GM13977 (cell line): ENCODE results near the gene MPV17L.
"Not testable (repeated sequence)": the region's sequence is repeated elsewhere in the genome, so short reads cannot be mapped to it uniquely, and the experiment has no call there.

Experiments used
- DNase-seq: peaks from one replicate; pipeline ENCODE4 v3.0.0; 2012; ENCODE audit warnings: low spot score
- in situ Hi-C: fragments of 300-500 bp; cut with MboI; formaldehyde crosslinking; loops from one replicate; pipeline ENCODE4 v1.12.0; 2022; ENCODE audit warnings: low sequenced_read_pairs, low pct_unique_long_range_greater_than_20kb, mixed read lengths, inconsistent platforms; ENCODE audit not compliant: unreplicated experiment
- TF ChIP-seq, protein P1 (sequence below): IDR thresholded peaks from 2 replicates; pipeline ENCODE4 v1.5.1; 2012; ENCODE audit warnings: mild to moderate bottlenecking, control low read depth; ENCODE audit not compliant: insufficient read depth; ENCODE audit errors: extremely low read depth, missing control alignments

MPV17L gene

DNA sequence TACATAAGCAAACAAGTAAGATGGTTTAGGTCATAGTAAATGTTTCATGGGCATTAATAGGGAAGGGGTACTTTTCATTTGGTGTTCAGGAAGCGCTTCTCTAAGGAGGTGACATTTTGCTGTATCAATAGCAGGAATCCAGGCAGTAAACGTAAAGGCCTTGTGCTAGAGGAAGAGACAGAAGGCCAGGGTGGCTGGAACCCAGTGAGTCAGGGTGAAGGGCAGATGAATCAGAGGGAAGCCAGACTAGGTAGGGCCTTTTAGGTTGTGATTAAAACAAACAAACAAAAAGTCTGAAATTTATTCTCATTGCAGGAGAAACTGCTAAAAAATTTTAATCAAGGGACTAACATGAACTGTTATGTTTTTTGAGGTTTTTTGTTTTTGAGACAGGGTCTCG lies 45.3 kb downstream of the MPV17L start:
- in situ Hi-C loops: loop anchor here (25.0 kb wide), 1 partner anchor 271 kb away; no protein-coding TSS in a partner anchor
- DNase-seq: no peak
- TF ChIP-seq, protein P1, sequence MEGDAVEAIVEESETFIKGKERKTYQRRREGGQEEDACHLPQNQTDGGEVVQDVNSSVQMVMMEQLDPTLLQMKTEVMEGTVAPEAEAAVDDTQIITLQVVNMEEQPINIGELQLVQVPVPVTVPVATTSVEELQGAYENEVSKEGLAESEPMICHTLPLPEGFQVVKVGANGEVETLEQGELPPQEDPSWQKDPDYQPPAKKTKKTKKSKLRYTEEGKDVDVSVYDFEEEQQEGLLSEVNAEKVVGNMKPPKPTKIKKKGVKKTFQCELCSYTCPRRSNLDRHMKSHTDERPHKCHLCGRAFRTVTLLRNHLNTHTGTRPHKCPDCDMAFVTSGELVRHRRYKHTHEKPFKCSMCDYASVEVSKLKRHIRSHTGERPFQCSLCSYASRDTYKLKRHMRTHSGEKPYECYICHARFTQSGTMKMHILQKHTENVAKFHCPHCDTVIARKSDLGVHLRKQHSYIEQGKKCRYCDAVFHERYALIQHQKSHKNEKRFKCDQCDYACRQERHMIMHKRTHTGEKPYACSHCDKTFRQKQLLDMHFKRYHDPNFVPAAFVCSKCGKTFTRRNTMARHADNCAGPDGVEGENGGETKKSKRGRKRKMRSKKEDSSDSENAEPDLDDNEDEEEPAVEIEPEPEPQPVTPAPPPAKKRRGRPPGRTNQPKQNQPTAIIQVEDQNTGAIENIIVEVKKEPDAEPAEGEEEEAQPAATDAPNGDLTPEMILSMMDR: no peak

DNA sequence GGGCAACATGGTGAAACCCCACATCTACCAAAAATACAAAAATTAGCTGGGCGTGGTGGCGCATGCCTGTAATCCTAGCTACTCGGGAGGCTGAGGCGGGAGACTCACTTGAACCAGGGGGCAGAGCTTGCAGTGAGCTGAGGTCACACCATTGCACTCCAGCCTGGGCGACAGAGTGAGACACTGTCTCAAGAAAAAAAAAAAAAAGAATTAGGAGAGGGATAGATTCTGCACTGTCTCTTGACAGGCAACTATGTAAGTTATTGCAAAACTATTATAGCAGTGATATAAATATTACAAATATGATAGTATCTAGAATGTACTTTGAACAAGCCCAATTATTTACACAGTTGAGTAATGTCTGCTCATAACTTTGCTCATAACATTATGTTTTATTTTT lies 46.6 kb downstream of the MPV17L start:
- in situ Hi-C loops: loop anchor here (25.0 kb wide), 1 partner anchor 270 kb away; no protein-coding TSS in a partner anchor
- DNase-seq: not testable (repeated sequence)

DNA sequence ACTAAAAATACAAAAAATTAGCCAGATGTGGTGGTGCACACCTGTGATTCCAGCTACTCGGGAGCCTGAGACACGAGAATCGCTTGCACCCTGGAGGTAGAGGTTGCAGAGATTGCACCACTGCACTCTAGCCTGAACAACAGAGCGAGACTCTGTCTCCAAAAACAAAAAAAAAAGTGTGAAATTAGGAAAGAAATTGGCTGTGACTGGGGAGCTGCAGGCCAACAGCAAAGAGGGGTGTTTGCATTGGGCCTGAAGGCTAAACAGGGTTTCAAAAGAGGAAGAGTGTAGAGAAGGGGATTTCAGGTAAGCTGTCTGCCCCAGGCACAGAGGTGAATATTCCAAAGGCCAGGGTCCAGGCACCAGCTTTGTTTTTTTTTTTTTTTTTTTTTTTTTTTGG lies 48.2 kb downstream of the MPV17L start:
- DNase-seq: no peak
- TF ChIP-seq, protein P1: no peak
- in situ Hi-C loops: loop anchor here (25.0 kb wide), 1 partner anchor 269 kb away; no protein-coding TSS in a partner anchor

DNA sequence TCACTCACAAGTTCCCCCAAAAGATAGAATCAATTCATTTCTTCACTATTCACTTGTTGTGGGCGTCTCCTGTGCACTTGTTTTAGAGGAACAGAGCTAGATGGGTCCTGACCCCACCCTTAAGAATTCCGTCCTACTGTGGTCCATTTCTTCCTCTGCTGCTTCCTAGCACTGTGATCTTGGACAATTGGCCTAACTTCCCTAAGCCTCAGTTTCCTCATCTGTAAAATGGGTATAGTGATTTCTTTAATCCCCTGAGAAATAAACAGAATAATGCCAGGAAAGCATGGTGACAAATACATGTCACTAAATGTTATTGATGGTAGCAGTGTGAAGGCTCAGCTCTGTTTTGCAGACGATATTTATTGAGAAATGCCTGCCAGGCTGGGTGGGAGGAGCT lies 48.7 kb downstream of the MPV17L start:
- DNase-seq: no peak
- TF ChIP-seq, protein P1: no peak
- in situ Hi-C loops: loop anchor here (25.0 kb wide), 1 partner anchor 268 kb away; no protein-coding TSS in a partner anchor

DNA sequence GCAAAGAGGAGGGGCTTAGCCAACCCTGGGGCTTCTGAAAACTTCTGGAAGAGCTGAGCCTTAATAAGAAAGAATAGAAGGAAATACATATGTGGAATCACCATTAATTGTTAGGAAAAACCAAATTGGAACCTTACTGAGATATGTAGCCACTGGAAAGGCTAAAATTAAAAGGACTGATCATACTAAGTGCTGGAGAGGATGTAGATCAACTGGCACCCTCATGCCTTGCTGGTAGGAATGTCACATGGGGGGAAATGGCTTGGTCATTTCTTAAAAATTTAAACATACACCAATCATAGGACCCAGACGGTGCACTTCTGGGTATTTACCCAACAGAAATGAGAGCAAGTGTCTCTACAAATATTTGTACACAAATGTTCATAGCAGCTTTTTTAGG lies 49.9 kb downstream of the MPV17L start:
- TF ChIP-seq, protein P1: no peak
- in situ Hi-C loops: loop anchor here (25.0 kb wide), 1 partner anchor 267 kb away; no protein-coding TSS in a partner anchor
- no peak for DNase-seq

DNA sequence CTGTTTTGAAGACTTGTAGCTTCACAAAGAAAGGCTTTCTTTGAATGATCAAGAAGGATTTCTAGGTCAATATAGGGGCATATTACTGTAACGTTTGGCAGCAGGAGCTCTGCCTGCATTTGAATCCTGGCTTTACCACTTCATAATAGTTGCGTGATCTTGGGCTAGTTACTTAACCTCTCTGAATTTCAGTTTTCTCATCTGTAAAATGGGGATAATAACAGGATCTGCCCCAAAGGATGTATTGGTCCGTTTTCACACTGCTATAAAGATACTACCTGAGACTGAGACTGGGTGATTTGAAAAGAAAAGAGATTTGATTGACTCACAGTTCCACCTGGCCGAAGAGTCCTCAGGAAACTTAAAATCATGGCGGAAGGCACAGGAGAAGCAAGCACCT lies 51.3 kb downstream of the MPV17L start:
- in situ Hi-C loops: loop anchor here (25.0 kb wide), 1 partner anchor 265 kb away; no protein-coding TSS in a partner anchor
- no peak for DNase-seq
- TF ChIP-seq, protein P1: no peak

DNA sequence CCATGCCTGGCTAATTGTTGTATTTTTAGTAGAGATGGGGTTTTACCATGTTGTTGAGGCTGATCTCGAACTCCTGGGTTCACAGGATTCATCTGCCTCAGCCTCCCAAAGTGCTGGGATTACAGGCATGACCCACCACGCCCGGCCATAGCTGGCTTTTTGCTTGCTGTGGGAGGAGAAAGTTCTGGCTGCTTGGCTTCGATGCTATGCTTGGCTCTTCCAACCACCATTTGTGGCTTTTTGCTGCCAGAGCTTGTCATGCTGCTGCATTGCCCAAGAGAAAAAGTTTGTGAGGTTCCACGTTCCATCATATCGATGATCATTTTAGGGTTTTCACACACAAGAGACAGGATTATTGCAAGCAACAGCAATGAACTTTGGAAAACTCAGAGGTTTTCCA lies 55.1 kb downstream of the MPV17L start:
- in situ Hi-C loops: no loop called here
- DNase-seq: no peak
- TF ChIP-seq, protein P1: no peak
